Measurements from ENCODE around the gene DLX1. TPM values are rescaled to one million over a fixed set of nuclear protein-coding genes. Genes with fewer than 3 reads are reported as not detected.
A peak's percentile ranks its signal among the peaks of the same experiment; 100 is the strongest.

The DLX1 gene
- total and polyA plus RNA-seq, 9 of the 15 experiments (the other 6 are each of a cell fraction or from before 2014, with no cell fraction given): 1.9 to 26.2 (median 9.6) TPM

DNA sequence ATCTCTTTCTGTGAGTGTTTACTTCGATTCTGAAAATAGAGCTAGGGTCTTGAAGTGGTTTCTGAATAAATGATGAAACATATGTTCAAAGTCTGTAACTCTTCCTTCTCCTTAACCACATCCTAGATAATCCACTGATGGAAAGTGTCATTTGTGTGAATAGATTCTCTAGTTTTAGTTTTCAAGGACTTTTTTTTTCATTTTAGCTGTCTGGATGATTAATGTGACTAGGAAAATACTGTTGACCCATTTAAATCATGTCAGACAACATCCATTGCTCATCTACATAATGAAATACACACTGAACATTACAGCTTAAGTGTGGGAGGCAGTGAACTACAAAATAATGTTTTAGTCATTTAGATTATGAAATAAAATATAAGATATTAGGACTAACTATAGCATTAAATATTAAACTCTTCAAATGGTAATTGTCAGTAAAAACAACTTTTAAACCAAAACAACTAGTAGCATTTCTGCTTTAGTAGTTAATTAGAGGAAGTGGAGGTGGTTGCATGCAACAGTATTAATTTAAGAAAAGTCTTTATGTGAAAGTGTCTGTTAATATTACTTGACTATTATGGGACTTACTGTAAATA, 39.1 kb upstream of the DLX1 start (continued):
- peak; percentile 21; the same call in 1 of the 2 replicates for TF ChIP-seq DMBX1 (CRISPR knock-in tag; IDR thresholded peaks at IDR 0.05; ENCODE audit: borderline replicate concordance)
- TF ChIP-seq ZNF584 (CRISPR knock-in tag; IDR thresholded peaks at IDR 0.05; ENCODE audit: low read depth): peak; percentile 66; the same call in 1 of the 2 replicates
- peak; percentile 61; the same call in 1 of the 2 replicates for TF ChIP-seq PML (IDR thresholded peaks at IDR 0.05; ENCODE audit: low read length)
- TF ChIP-seq ZNF408 (CRISPR knock-in tag; IDR thresholded peaks at IDR 0.05; ENCODE audit: low read depth): no peak
- TF ChIP-seq HDAC2 (IDR thresholded peaks at IDR 0.05): peak; percentile 56; the same call in 1 of the 2 replicates
- peak; percentile 57; the same call in 1 of the 2 replicates for TF ChIP-seq HEY1 (CRISPR knock-in tag; IDR thresholded peaks at IDR 0.05; ENCODE audit: borderline replicate concordance)
- TF ChIP-seq MAZ (CRISPR knock-in tag; conservative IDR thresholded peaks at IDR 0.05 in 1 of 2, IDR thresholded peaks at IDR 0.05 in 1 of 2): no peak
- TF ChIP-seq, protein P1, sequence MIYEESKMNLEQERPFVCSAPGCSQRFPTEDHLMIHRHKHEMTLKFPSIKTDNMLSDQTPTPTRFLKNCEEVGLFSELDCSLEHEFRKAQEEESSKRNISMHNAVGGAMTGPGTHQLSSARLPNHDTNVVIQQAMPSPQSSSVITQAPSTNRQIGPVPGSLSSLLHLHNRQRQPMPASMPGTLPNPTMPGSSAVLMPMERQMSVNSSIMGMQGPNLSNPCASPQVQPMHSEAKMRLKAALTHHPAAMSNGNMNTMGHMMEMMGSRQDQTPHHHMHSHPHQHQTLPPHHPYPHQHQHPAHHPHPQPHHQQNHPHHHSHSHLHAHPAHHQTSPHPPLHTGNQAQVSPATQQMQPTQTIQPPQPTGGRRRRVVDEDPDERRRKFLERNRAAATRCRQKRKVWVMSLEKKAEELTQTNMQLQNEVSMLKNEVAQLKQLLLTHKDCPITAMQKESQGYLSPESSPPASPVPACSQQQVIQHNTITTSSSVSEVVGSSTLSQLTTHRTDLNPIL (CRISPR knock-in tag; IDR thresholded peaks at IDR 0.05): no peak
- TF ChIP-seq, protein P2, sequence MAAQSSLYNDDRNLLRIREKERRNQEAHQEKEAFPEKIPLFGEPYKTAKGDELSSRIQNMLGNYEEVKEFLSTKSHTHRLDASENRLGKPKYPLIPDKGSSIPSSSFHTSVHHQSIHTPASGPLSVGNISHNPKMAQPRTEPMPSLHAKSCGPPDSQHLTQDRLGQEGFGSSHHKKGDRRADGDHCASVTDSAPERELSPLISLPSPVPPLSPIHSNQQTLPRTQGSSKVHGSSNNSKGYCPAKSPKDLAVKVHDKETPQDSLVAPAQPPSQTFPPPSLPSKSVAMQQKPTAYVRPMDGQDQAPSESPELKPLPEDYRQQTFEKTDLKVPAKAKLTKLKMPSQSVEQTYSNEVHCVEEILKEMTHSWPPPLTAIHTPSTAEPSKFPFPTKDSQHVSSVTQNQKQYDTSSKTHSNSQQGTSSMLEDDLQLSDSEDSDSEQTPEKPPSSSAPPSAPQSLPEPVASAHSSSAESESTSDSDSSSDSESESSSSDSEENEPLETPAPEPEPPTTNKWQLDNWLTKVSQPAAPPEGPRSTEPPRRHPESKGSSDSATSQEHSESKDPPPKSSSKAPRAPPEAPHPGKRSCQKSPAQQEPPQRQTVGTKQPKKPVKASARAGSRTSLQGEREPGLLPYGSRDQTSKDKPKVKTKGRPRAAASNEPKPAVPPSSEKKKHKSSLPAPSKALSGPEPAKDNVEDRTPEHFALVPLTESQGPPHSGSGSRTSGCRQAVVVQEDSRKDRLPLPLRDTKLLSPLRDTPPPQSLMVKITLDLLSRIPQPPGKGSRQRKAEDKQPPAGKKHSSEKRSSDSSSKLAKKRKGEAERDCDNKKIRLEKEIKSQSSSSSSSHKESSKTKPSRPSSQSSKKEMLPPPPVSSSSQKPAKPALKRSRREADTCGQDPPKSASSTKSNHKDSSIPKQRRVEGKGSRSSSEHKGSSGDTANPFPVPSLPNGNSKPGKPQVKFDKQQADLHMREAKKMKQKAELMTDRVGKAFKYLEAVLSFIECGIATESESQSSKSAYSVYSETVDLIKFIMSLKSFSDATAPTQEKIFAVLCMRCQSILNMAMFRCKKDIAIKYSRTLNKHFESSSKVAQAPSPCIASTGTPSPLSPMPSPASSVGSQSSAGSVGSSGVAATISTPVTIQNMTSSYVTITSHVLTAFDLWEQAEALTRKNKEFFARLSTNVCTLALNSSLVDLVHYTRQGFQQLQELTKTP (IDR thresholded peaks at IDR 0.05; ENCODE audit: low read depth in 1 of 2, partially characterized antibody in 2 of 2): peak; percentile 49 to 84
- TF ChIP-seq, protein P3, sequence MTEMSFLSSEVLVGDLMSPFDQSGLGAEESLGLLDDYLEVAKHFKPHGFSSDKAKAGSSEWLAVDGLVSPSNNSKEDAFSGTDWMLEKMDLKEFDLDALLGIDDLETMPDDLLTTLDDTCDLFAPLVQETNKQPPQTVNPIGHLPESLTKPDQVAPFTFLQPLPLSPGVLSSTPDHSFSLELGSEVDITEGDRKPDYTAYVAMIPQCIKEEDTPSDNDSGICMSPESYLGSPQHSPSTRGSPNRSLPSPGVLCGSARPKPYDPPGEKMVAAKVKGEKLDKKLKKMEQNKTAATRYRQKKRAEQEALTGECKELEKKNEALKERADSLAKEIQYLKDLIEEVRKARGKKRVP (CRISPR knock-in tag; IDR thresholded peaks at IDR 0.05): peak; percentile 95
- TF ChIP-seq ZFP36 (IDR thresholded peaks at IDR 0.05; ENCODE audit: low read depth, low read length, partially characterized antibody): peak; percentile 48
- TF ChIP-seq ZNF583 (CRISPR knock-in tag; IDR thresholded peaks at IDR 0.05): no peak
- TF ChIP-seq, protein P4, sequence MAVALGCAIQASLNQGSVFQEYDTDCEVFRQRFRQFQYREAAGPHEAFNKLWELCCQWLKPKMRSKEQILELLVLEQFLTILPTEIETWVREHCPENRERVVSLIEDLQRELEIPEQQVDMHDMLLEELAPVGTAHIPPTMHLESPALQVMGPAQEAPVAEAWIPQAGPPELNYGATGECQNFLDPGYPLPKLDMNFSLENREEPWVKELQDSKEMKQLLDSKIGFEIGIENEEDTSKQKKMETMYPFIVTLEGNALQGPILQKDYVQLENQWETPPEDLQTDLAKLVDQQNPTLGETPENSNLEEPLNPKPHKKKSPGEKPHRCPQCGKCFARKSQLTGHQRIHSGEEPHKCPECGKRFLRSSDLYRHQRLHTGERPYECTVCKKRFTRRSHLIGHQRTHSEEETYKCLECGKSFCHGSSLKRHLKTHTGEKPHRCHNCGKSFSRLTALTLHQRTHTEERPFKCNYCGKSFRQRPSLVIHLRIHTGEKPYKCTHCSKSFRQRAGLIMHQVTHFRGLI (CRISPR knock-in tag; IDR thresholded peaks at IDR 0.05): no peak
- peak; percentile 59; the same call in 1 of the 2 replicates for TF ChIP-seq TEAD4 (IDR thresholded peaks at IDR 0.05; ENCODE audit: low read length)
- no peak for TF ChIP-seq TEAD4 (CRISPR knock-in tag; IDR thresholded peaks at IDR 0.05; ENCODE audit: borderline replicate concordance)
- TF ChIP-seq, protein P5, sequence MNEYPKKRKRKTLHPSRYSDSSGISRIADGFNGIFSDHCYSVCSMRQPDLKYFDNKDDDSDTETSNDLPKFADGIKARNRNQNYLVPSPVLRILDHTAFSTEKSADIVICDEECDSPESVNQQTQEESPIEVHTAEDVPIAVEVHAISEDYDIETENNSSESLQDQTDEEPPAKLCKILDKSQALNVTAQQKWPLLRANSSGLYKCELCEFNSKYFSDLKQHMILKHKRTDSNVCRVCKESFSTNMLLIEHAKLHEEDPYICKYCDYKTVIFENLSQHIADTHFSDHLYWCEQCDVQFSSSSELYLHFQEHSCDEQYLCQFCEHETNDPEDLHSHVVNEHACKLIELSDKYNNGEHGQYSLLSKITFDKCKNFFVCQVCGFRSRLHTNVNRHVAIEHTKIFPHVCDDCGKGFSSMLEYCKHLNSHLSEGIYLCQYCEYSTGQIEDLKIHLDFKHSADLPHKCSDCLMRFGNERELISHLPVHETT (CRISPR knock-in tag; conservative IDR thresholded peaks at IDR 0.05 in 1 of 2, IDR thresholded peaks at IDR 0.05 in 1 of 2): no peak
- TF ChIP-seq ZEB2 (IDR thresholded peaks at IDR 0.05): peak; percentile 72
- no peak for TF ChIP-seq U2AF1 (optimal IDR thresholded peaks at IDR 0.05; ENCODE audit: low read depth, low read length)

All from K562 (cell line).